Pancreas (tissue), 10 donors: ENCODE results near the gene IL9. TPM values are rescaled to one million over a fixed set of nuclear protein-coding genes. Genes with fewer than 3 reads are reported as not detected.

Experiments used
- ATAC-seq, 4 donors: fragments of 200-7000 bp; cut with Tn5 transposase; one replicate each; pipeline versions ENCODE4 v1.8.0 to v1.9.1; 2020; ENCODE audit warnings: mild to moderate bottlenecking in 4 of 4, moderate library complexity in 4 of 4
- DNase-seq, 6 donors: peaks; one replicate each; pipeline ENCODE4 v3.0.0-alpha.2; 2020
- FAIRE-seq: peaks from 2 replicates; lab custom pipeline; 2012; peaks lifted over from hg19 to GRCh38; lab: Jason Lieb, UNC
- H3K27ac ChIP-seq, 4 donors: fragments of 200-600 bp; sonication (generic); 1 replicate in 3 of 4; 2 replicates in 1 of 4; pipeline versions ENCODE4 v1.5.0 to v1.8.0; 2020
- H3K27me3 ChIP-seq, 4 donors: fragments of 200-600 bp; one replicate each; pipeline ENCODE4 v1.8.0; 2021
- H3K36me3 ChIP-seq, 3 donors: fragments of 200-600 bp; sonication (generic) in 1 of 3; one replicate each; pipeline versions ENCODE4 v1.5.0 to v1.8.0; 2020 to 2021
- H3K4me1 ChIP-seq, 3 donors: fragments of 200-600 bp; one replicate each; pipeline ENCODE4 v1.8.0; 2021
- H3K4me3 ChIP-seq, 4 donors: fragments of 200-600 bp; sonication (generic) in 2 of 4; one replicate each; pipeline versions ENCODE4 v1.5.0 to v1.8.0; 2020 to 2021
- H3K9me3 ChIP-seq, 4 donors: fragments of 200-600 bp; one replicate each; pipeline ENCODE4 v1.8.0; 2021
- CTCF ChIP-seq, 4 donors: fragments of 200-600 bp; sonication (generic) in 3 of 4; IDR thresholded peaks; one replicate each; pipeline versions ENCODE4 v1.5.0 to v1.8.0; 2021; ENCODE audit warnings: antibody characterized with exemption in 4 of 4
- WGBS, 2 donors: extraction: QIAGEN DNeasy Blood & Tissue Kit; methylation state at CpG; one replicate each; pipeline ENCODE4 v1.1.7; 2013; 5-methylcytosine and 5-hydroxymethylcytosine counted together
- intact Hi-C, 3 donors: fragments of 100-400 bp; cut with DNase I; formaldehyde crosslinking; loops; one replicate each; pipeline versions ENCODE4 v1.11.1 to v1.14.2; 2022
- polyA plus RNA-seq, 2 donors: library from polyadenylated mRNA; stranded (reverse); fragments of 200-250 nt; gene quantifications; one replicate each; pipeline ENCODE4 v1.2.3, GENCODE V29; 2013
- total RNA-seq, 6 donors: library from RNA; stranded (reverse); fragmentation: NEBNext Ultra II Directional in 4 of 6; extraction: Animal tissue kit (Norgen Biotek cat#: 25700) in 4 of 6; gene quantifications; one replicate each; pipeline versions ENCODE4 v1.2.1 to v1.2.4, GENCODE V29; 2021 to 2023
- donor health status: healthy with polysubstance abuse.
- donor health status: DM: no; HTN: no; CAD: no; lungs with moderate emphysema.
- donor health status: DM: no; HTN: no; CAD: no.
- donor health status: control.
- donor health status: control.
- donor health status: Bipolar disorder and iron deficiency.
- donor health status: DM: yes; HTN: yes; CAD: no.
- donor health status: DM: no; HTN: no; CAD: no.
- donor health status: DM: no; HTN: no; CAD: no.
- donor health status: DM: yes; HTN: yes; CAD: no.

The IL9 gene
- total and polyA plus RNA-seq, 8 donors: not detected

GRCh38 chr5:135885031-135885430 is 10.6 kb downstream of the IL9 start:
- no peaks in the 10 kb centered on the region for H3K27me3 ChIP-seq
- H3K4me1 ChIP-seq: no peaks in the 10 kb centered on the region
- DNase-seq: no peak
- H3K36me3 ChIP-seq: no peaks in the 10 kb centered on the region
- H3K27ac ChIP-seq: no peak overlapping the region
- no peak overlapping the region for H3K4me3 ChIP-seq
- intact Hi-C loops: loop anchor here (5.0 to 10.0 kb wide), 2 partner anchors 320 to 322 kb away; no protein-coding TSS in a partner anchor
- WGBS, 2 donors: 67 to 74% methylated on average over 3 of the region's 3 CpGs
- FAIRE-seq: no peak
- H3K9me3 ChIP-seq: no peaks in the 10 kb centered on the region
- ATAC-seq: no peak
- TF ChIP-seq CTCF (IDR thresholded peaks at IDR 0.05): no peak

GRCh38 chr5:135883441-135883840 is 12.2 kb downstream of the IL9 start:
- intact Hi-C loops: loop anchor here in 2 of 3 donors (10.0 kb wide), 1 partner anchor 321 kb away; no protein-coding TSS in a partner anchor
- Histone ChIP-seq H3K4me3 (no peak overlapping the region), H3K27me3 (no peaks in the 10 kb centered on the region), H3K9me3 (no peaks in the 10 kb centered on the region), H3K4me1 (no peaks in the 10 kb centered on the region), H3K27ac (no peak overlapping the region), H3K36me3 (no peaks in the 10 kb centered on the region)
- 49 to 68% methylated on average over 4 of the region's 4 CpGs for WGBS, 2 donors
- no peak for TF ChIP-seq CTCF (IDR thresholded peaks at IDR 0.05)
- no peak for FAIRE-seq
- ATAC-seq: no peak
- no peak for DNase-seq

- TF ChIP-seq CTCF (IDR thresholded peaks at IDR 0.05): no peak
- Histone ChIP-seq H3K9me3 (no peaks in the 10 kb centered on the region), H3K4me1 (no peaks in the 10 kb centered on the region), H3K4me3 (no peak overlapping the region), H3K27ac (no peak overlapping the region), H3K36me3 (no peaks in the 10 kb centered on the region), H3K27me3 (no peaks in the 10 kb centered on the region)
- intact Hi-C loops: loop anchor here in 2 of 3 donors (10.0 kb wide), 1 partner anchor 322 kb away; no protein-coding TSS in a partner anchor
- FAIRE-seq (no peak), ATAC-seq (no peak), DNase-seq (no peak)
- 77 to 79% methylated on average over 3 of the region's 3 CpGs for whole genome bisulfite sequencing, 2 donors
These were observed 12.6 kb downstream of the IL9 start for GRCh38 chr5:135883026-135883425.

- TF ChIP-seq CTCF (IDR thresholded peaks at IDR 0.05): no peak
These were observed 13.8 kb downstream of the IL9 start for GRCh38 chr5:135881819-135882218.

GRCh38 chr5:135881244-135881643 is 14.4 kb downstream of the IL9 start:
- TF ChIP-seq CTCF (IDR thresholded peaks at IDR 0.05): no peak
- Histone ChIP-seq H3K4me1 (no peaks in the 10 kb centered on the region), H3K27me3 (no peaks in the 10 kb centered on the region), H3K9me3 (no peaks in the 10 kb centered on the region), H3K36me3 (no peaks in the 10 kb centered on the region), H3K27ac (no peak overlapping the region), H3K4me3 (no peak overlapping the region)
- WGBS, 2 donors: 68 to 73% methylated on average over 4 of the region's 4 CpGs
- no peak for DNase-seq
- intact Hi-C loops: loop anchor here in 2 of 3 donors (10.0 kb wide), 1 partner anchor 324 kb away; no protein-coding TSS in a partner anchor
- no peak for ATAC-seq
- no peak for FAIRE-seq

More at GRCh38 chr5:135881819-135882218, 13.8 kb downstream of the IL9 start:
- FAIRE-seq: no peak
- no peak overlapping the region for H3K27ac ChIP-seq
- no peaks in the 10 kb centered on the region for H3K36me3 ChIP-seq
- no peak overlapping the region for H3K4me3 ChIP-seq
- no peaks in the 10 kb centered on the region for H3K27me3 ChIP-seq
- intact Hi-C loops: loop anchor here in 2 of 3 donors (10.0 kb wide), 1 partner anchor 323 kb away; no protein-coding TSS in a partner anchor
- no peak for DNase-seq
- H3K4me1 ChIP-seq: no peaks in the 10 kb centered on the region
- 58 to 65% methylated on average over 3 of the region's 3 CpGs for WGBS, 2 donors
- H3K9me3 ChIP-seq: no peaks in the 10 kb centered on the region
- no peak for ATAC-seq
